Measurements from ENCODE around the gene KIAA2012. TPM values are rescaled to one million over a fixed set of nuclear protein-coding genes. Genes with fewer than 3 reads are reported as not detected.

Gene KIAA2012
- total and polyA plus RNA-seq, 4 donors, result under 0.01 to 0.61 (median 0.42) TPM

DNA sequence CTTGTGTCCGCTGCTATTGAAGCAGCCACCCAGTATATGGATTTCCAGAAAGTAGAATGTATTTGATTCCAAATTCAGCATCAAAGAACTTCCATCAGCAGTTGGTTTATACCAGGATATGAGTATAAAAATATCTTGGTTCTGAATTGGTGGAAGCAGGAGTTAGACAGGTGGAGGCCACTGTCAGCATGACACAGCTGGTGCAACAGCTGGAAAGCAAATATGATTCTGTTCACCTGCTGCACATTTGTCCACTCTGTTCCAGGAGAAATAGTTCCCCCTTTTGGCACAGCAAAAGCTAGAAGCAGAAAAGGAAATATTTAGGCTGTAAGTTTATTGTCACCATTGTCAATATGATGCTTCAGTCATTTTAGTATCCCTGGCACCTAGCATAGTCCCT is 41.2 kb downstream of the KIAA2012 start:
- 93% methylated on average over 1 of the region's 1 CpG for WGBS
- H3K27ac ChIP-seq (ENCODE audit: low read depth in 1 of 2, low read length in 2 of 2), result no peak overlapping the region
- no peaks in the 10 kb centered on the region for H3K27me3 ChIP-seq (ENCODE audit: control insufficient read depth in 4 of 4, insufficient read depth in 4 of 4, low read length in 3 of 4)
- TF ChIP-seq FOXA1 (IDR thresholded peaks at IDR 0.05), result no peak
- TF ChIP-seq, protein P1, sequence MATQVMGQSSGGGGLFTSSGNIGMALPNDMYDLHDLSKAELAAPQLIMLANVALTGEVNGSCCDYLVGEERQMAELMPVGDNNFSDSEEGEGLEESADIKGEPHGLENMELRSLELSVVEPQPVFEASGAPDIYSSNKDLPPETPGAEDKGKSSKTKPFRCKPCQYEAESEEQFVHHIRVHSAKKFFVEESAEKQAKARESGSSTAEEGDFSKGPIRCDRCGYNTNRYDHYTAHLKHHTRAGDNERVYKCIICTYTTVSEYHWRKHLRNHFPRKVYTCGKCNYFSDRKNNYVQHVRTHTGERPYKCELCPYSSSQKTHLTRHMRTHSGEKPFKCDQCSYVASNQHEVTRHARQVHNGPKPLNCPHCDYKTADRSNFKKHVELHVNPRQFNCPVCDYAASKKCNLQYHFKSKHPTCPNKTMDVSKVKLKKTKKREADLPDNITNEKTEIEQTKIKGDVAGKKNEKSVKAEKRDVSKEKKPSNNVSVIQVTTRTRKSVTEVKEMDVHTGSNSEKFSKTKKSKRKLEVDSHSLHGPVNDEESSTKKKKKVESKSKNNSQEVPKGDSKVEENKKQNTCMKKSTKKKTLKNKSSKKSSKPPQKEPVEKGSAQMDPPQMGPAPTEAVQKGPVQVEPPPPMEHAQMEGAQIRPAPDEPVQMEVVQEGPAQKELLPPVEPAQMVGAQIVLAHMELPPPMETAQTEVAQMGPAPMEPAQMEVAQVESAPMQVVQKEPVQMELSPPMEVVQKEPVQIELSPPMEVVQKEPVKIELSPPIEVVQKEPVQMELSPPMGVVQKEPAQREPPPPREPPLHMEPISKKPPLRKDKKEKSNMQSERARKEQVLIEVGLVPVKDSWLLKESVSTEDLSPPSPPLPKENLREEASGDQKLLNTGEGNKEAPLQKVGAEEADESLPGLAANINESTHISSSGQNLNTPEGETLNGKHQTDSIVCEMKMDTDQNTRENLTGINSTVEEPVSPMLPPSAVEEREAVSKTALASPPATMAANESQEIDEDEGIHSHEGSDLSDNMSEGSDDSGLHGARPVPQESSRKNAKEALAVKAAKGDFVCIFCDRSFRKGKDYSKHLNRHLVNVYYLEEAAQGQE (IDR thresholded peaks at IDR 0.05), result no peak
- TF ChIP-seq, protein P2, sequence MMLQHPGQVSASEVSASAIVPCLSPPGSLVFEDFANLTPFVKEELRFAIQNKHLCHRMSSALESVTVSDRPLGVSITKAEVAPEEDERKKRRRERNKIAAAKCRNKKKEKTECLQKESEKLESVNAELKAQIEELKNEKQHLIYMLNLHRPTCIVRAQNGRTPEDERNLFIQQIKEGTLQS (IDR thresholded peaks at IDR 0.05), result no peak
- no peaks in the 10 kb centered on the region for H3K36me3 ChIP-seq (ENCODE audit: control insufficient read depth in 4 of 4, insufficient read depth in 3 of 4, low read depth in 1 of 4, low read length in 3 of 4)
- DNase-seq (ENCODE audit: low spot score), result no peak
- H3K9ac ChIP-seq (ENCODE audit: low read depth in 1 of 2, low read length in 2 of 2), result no peak overlapping the region
- no peak overlapping the region for H3K4me3 ChIP-seq (ENCODE audit: low read depth in 1 of 3, low read length in 3 of 3)
- H3K9me3 ChIP-seq (ENCODE audit: control insufficient read depth in 4 of 4, low read length in 3 of 4), result no peaks in the 10 kb centered on the region
- H3K4me1 ChIP-seq (ENCODE audit: control insufficient read depth in 4 of 4, insufficient read depth in 4 of 4, low read length in 3 of 4), result peaks cover 3 to 23% (median 14%) of the 10 kb centered on the region in 4 donors

DNA sequence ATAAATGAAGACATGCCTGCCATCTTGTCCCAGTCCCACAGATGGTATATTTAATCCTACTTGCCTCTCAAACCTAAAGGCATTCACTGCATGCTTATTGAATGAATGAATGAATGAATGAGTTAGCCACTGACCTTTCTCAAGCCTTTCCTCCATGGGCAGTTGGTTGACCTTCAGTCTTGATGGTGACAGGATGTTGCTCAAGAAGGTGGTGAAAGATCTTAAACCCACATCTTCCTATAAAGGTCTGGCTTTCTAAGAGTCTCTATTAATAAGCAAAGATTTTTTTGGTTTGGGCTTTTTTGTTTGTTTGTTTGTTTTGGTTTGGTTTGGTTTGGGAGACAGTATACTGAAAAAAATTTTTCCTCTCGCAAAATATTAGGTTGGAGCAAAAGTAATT is 41.7 kb downstream of the KIAA2012 start:
- no peak overlapping the region for H3K4me3 ChIP-seq (ENCODE audit: low read depth in 1 of 3, low read length in 3 of 3)
- no peaks in the 10 kb centered on the region for H3K27me3 ChIP-seq (ENCODE audit: control insufficient read depth in 4 of 4, insufficient read depth in 4 of 4, low read length in 3 of 4)
- no peaks in the 10 kb centered on the region for H3K9me3 ChIP-seq (ENCODE audit: control insufficient read depth in 4 of 4, low read length in 3 of 4)
- no peak overlapping the region for H3K27ac ChIP-seq (ENCODE audit: low read depth in 1 of 2, low read length in 2 of 2)
- H3K9ac ChIP-seq (ENCODE audit: low read depth in 1 of 2, low read length in 2 of 2), result no peak overlapping the region
- no peak for DNase-seq (ENCODE audit: low spot score)
- H3K4me1 ChIP-seq (ENCODE audit: control insufficient read depth in 4 of 4, insufficient read depth in 4 of 4, low read length in 3 of 4), result peaks cover 0 to 18% (median 11%) of the 10 kb centered on the region in 4 donors
- WGBS, result 95% methylated on average over 1 of the region's 1 CpG
- TF ChIP-seq FOXA1 (IDR thresholded peaks at IDR 0.05) (no peak), TAF1 (conservative IDR thresholded peaks at IDR 0.05) (no peak), SP1 (IDR thresholded peaks at IDR 0.05) (no peak)
- TF ChIP-seq, protein P3, sequence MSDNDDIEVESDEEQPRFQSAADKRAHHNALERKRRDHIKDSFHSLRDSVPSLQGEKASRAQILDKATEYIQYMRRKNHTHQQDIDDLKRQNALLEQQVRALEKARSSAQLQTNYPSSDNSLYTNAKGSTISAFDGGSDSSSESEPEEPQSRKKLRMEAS (IDR thresholded peaks at IDR 0.05), result no peak
- TF ChIP-seq, protein P4, sequence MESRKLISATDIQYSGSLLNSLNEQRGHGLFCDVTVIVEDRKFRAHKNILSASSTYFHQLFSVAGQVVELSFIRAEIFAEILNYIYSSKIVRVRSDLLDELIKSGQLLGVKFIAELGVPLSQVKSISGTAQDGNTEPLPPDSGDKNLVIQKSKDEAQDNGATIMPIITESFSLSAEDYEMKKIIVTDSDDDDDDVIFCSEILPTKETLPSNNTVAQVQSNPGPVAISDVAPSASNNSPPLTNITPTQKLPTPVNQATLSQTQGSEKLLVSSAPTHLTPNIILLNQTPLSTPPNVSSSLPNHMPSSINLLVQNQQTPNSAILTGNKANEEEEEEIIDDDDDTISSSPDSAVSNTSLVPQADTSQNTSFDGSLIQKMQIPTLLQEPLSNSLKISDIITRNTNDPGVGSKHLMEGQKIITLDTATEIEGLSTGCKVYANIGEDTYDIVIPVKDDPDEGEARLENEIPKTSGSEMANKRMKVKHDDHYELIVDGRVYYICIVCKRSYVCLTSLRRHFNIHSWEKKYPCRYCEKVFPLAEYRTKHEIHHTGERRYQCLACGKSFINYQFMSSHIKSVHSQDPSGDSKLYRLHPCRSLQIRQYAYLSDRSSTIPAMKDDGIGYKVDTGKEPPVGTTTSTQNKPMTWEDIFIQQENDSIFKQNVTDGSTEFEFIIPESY (IDR thresholded peaks at IDR 0.05), result no peak
- H3K36me3 ChIP-seq (ENCODE audit: control insufficient read depth in 4 of 4, insufficient read depth in 3 of 4, low read depth in 1 of 4, low read length in 3 of 4), result no peaks in the 10 kb centered on the region

DNA sequence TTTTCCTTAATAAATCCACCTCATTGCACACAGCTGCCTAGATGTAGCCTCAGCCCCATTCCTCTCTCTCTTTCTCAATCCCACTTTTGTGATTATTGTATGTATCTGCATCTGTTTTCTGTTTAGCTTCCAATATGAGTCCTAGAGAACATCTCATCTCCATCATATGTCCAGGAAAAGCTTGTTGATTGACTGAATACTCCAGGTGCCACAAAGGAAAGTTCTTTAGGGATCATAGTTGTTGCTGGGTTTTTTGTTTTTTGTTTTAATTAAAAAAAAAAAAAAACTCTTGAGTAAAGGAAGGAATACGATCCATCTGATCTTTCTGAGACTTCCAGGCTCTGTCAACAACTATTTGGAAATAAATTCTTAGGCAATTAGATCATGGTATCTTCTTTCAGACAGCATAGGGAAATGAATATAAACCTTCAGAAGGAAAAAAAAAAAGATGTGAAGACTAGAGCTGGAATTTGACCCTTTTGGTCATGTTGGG is 42.5 kb downstream of the KIAA2012 start:
- Histone ChIP-seq H3K4me3 (ENCODE audit: low read depth in 1 of 3, low read length in 3 of 3) (no peak overlapping the region), H3K4me1 (ENCODE audit: control insufficient read depth in 4 of 4, insufficient read depth in 4 of 4, low read length in 3 of 4) (peaks cover 0 to 10% (median 8%) of the 10 kb centered on the region in 4 donors), H3K27me3 (ENCODE audit: control insufficient read depth in 4 of 4, insufficient read depth in 4 of 4, low read length in 3 of 4) (no peaks in the 10 kb centered on the region), H3K27ac (ENCODE audit: low read depth in 1 of 2, low read length in 2 of 2) (no peak overlapping the region), H3K9me3 (ENCODE audit: control insufficient read depth in 4 of 4, low read length in 3 of 4) (no peaks in the 10 kb centered on the region), H3K36me3 (ENCODE audit: control insufficient read depth in 4 of 4, insufficient read depth in 3 of 4, low read depth in 1 of 4, low read length in 3 of 4) (no peaks in the 10 kb centered on the region), H3K9ac (ENCODE audit: low read depth in 1 of 2, low read length in 2 of 2) (no peak overlapping the region)
- 51% methylated on average over 1 of the region's 1 CpG for WGBS
- TF ChIP-seq RXRA (IDR thresholded peaks at IDR 0.05), result no peak
- peak in 1 of 2 donors; percentile 16 for TF ChIP-seq JUND (IDR thresholded peaks at IDR 0.05)
- TF ChIP-seq SP1 (IDR thresholded peaks at IDR 0.05), result no peak
- TF ChIP-seq FOXA2 (IDR thresholded peaks at IDR 0.05), result no peak
- no peak for DNase-seq (ENCODE audit: low spot score)
